Body of pancreas (tissue), 4 donors: ENCODE results near the gene PACS2.

Experiments
- CTCF ChIP-seq, 7 experiments: fragments of 450-650 bp in 4 of 7; fragments of 200-600 bp in 3 of 7; sonication (generic) in 3 of 7; IDR thresholded peaks; one replicate each; pipeline ENCODE4 v1.5.1; 2016 to 2019; ENCODE audit warnings: antibody characterized with exemption in 7 of 7
- POLR2A ChIP-seq, 3 donors: fragments of 450-650 bp; IDR thresholded peaks; one replicate each; pipeline ENCODE4 v1.6.1; 2016; ENCODE audit warnings: antibody characterized with exemption in 3 of 3, mild to moderate bottlenecking in 2 of 3

- no peak for TF ChIP-seq CTCF (IDR thresholded peaks at IDR 0.05)
- TF ChIP-seq POLR2A (IDR thresholded peaks at IDR 0.05) = no peak
Observed at GRCh38 chr14:105418269-105419194, 104.0 kb downstream of the PACS2 start.
